HG02610 (cell line): ENCODE measurements around the gene TMEM184C.

Experiments used
- ATAC-seq: cut with Tn5 transposase; IDR thresholded peaks from one replicate; pipeline ENCODE4 v1.9.1; 2021; ENCODE audit warnings: mild to moderate bottlenecking, moderate library complexity; ENCODE audit not compliant: unreplicated experiment

The TMEM184C gene

DNA sequence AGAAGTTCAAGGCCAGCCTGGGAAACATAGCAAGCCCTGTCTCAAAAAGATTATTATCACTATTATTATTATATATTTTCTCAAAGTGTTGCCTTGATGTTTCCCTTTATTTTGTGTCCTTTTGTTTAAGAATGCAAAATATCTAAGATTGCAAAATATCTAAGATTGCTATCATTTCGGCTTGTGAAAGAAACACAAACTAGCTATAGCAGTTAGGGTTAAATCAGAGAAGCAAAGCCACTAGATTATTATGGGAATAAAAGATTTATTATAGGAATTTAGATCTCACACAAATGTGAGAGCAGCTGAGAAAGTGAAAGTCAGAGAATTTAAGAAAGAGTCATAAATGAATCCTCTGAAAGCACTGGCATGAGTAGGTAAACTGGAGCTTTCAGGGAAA, 18.0 kb upstream of the TMEM184C start:
- ATAC-seq, result no peak

DNA sequence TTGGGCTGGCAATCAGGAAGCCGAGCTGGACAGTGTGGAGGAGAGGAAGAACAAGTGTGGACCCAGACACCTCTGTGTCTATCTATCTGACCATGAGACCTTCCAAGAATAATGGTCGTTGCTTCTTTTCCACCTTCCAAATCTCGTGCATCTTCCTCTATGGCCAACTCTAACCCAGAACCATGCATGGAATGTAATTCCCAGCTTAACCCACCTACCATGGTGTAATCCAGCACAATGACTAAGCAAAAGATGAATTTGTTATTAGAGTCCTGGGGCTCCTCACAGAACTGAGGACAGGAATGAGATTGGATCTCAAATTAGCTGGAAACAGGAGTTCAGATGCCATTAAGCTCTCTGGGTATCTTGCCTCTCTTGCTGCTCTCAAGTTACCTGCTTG, 17.4 kb upstream of the TMEM184C start:
- no peak for ATAC-seq

DNA sequence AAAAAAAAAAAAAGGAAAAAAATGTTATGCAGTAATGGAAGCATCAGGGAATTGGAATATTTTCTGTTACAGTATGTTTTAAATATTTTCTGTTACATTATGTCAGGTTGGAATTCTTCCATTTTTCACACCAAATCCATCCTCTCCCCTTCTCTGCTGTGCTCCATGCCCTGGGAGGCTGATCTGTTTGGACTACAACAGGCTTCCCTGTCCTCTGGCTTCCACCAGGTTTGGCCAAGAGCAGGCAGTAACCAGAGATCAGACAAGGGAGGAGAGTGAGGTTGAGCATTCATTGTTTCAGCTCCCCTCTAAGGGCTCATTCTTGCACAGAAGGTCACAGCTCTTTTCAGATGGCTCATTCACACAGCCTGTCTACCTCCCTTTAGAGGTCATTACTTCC, 11.7 kb upstream of the TMEM184C start:
- no peak for ATAC-seq

DNA sequence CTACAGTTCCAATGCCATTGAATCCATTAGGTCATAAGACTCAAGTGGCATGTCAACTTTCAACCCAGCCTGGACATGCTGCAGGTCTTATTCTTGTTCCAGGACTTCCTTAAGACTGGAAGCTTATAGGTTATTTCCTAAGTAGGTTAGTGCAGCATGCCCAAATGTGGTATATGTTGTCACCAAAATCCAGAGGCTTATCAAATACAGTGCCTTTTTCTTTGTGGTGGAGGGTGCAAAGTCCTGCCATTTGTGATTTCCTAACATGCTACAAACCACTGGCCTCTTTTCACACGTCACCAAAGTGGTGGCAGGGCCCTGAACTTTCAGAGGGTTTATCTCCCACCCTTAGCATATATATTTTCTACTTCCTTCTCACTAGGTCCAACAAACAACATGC, 9.7 kb upstream of the TMEM184C start:
- ATAC-seq, result no peak

DNA sequence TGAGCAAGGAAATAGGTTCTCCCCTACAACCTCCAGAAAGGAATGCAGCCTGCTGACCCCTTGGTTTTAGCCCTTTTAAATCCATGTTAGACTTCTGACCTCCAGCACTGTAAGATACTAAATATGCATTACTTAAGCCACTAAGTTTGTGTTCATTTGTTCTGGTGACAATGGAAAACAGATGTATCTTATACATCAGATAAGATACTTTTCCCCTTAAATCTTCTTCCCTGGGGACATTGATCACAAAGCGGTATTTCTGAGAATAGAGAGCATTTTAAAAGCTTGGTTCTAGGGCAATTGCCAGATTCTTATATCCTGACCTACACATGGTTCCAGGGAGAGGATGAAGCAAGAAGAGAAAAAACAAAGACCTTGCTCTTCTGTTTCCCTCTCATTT, 6.5 kb upstream of the TMEM184C start:
- no peak for ATAC-seq

DNA sequence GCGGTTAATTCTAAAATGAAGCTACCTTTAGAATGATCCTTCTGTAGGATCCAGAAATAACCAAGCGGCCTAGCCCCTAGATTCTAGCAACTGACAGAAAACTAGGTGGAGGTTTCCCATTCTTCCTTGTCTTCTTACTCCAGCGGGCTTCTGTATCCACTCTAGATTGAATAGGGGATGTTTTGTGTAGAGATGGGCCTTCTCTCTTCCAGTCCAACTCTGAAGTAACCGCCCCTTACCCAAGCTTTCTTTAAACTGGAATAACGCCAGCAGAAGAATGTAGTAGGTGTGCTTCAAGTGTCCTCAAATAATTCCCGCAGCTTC, 386 bp upstream of the TMEM184C start:
- peak; percentile 9 for ATAC-seq

DNA sequence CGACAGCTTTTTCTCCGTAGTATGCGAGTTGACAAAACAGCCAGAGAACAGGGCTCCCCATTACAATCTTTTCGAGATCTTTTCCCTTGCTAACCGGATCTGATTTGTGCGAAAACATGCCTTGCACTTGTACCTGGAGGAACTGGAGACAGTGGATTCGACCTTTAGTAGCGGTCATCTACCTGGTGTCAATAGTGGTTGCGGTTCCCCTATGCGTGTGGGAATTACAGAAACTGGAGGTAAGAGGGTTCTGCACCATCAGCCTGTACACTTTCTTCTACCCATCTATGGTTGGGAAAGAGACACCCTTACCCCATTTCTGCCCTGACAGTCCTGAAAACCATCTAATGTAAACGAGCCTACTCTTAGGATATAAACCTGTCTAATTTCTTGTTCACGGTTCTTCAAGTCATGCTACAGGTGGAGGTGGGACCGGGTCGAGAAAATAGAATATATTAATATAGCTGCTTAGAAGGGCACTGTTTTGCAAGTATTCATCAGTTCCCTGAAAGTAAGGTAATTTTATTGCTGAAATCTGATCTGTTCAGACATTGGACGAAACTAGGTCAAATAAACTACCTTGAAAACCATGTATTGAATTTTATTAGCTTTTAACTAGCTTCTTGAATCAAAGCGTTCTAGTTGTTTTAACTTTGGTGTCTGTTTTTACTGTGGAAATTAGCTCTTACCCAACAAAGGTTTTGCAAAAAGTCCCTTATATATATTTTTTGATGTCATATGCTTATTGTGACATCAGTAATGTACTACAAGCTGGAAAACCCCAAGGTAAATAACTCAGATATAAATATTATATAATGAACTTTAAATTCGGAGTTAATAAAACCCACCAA, 869 bp downstream of the TMEM184C start:
- ATAC-seq, result peak; percentile 10

DNA sequence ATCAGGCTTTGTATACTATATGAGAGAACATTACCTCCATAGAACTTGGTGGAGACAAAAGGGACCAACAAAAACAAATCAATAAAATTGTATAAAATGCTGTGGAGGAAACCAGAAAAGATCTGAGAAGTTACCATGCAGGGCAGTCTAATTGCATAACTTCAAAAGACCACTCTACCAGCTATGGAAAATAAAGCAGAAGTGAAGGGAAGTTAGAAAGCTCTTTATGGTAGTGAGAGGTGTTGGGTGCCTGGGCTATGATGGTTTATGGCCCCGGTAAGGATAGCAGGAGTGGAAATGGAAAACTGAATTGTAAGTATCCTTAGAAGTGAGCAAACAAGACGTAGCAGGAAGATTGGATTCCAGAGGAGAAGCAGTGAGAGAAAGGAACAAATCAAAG, 3.1 kb downstream of the TMEM184C start:
- no peak for ATAC-seq

DNA sequence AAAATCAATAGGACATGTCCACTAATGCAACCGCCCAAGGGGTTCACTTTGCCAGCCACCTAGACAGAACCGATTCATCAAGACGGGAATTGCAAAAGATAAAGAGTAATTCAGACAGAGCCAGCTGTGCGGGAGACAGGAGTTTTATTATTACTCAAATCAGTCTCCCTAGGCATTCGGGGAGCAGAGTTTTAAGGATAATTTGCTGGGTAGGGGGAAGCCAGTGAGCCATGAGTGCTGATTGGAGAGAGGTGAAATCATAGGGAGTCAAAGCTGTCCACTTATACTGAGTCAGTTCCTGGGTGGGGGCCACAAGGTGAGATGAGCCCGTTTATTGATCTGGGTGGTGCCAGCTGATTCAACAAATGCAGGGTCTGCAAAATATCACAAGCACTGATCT, 8.5 kb downstream of the TMEM184C start:
- ATAC-seq, result no peak

DNA sequence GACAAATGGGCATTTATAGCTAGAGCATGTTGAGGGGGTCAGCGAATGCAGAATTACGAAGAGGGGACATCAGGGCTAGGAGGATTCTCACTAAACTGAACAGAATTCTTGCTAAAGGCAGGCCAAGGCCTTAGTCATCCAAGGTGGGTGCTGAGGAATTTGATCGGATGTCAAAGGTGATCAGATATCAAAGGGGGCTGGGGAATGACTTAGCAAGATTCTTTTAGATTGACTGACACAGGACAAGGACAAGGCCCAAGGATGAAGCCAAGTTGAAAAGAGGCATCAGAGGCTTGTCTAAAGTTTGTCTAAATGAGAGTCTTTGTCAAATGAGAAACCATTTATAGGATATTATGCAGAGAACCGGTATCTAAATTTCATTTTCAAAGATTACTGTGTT, 9.7 kb downstream of the TMEM184C start:
- no peak for ATAC-seq

DNA sequence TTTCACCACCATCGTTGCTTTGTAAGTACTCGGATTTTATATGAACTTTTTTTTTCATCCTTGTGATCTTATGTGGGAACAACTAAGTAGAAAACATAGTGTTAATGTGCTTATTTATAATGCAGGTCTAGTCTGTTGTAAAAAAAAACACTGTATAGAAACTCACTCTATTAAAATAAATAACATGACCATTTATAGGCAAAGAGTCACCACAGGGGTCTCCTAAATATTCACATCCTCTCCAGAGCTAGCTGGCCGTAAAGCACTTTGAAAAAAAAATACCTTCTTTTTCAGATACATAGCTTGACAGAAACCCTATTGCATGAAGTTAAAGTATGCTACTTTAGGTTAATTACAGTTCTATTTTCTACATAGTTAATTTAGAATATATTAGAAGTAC, 11.2 kb downstream of the TMEM184C start:
- no peak for ATAC-seq

DNA sequence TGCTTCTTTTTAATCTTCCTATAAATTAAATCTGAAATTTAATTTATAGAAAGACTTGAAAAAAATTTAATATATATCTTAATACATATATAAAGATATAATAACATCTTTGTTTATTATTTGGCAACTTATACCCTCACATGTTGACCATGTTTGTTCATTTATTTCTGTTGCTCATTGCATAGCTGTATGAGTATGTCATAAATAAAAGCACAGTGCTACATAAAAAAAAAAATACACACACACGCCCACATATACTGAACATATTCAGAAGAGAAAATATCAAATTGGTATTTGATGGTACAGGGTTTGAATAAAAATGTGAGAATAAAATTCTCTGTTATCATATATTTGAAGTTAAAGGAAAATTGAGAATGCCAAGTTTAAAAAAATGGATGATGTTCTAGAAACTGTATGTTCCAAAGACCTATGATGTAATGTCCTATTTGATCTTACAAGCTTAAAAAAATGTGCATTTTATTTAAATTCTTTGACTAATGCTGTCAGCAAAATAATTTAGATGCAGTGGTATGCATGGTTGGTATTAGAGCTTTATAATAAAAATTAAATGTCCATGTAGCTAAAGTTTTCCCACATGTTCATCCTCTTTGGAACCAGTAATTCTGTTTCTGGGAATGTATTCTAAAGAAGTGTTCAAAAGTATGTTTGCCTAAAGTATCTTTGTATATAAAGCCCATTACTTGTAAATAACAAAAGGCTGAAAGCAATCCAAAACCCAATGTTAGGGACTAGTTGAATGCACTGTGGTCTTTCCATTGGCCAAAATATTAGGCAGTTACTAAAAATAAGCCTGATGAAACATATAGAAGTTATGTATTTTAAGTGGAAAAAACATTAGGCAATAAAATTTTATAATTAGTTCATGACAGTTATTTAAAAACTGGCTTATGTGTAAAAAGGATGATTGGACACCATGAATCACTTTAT, 12.9 kb downstream of the TMEM184C start:
- no peak for ATAC-seq

DNA sequence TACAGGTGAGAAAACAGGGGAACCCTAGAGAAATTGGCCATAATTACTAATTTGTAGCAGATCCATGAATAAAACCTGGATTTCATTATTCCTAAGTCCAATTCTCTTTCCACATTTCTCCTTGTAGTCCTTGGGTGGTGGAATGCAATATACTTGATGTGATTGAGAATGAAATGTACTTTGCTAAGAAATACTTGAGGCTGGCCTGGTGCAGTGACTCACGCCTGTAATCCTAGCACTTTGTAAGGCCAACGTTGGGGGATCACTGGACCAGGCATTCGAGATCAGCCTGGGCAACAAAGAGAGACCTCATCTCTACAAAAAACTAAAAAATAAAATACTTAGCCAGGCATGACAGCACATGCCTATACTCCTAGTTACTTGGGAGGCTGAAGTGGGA, 15.9 kb downstream of the TMEM184C start:
- ATAC-seq, result no peak

DNA sequence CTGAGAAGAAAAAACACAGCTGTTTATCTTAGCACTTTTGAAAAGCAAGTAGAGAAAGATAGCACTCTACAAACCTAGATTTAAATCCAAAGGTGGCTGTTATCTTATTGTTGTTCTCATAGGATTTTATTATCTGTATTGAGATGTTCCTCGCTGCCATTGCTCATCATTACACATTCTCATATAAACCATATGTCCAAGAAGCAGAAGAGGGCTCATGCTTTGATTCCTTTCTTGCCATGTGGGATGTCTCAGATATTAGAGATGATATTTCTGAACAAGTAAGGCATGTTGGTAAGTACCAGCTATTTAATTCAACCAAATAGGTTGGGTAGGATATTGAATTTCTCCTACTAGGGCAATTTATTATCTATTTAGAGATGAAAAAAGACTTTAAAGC, 16.4 kb downstream of the TMEM184C start:
- no peak for ATAC-seq

DNA sequence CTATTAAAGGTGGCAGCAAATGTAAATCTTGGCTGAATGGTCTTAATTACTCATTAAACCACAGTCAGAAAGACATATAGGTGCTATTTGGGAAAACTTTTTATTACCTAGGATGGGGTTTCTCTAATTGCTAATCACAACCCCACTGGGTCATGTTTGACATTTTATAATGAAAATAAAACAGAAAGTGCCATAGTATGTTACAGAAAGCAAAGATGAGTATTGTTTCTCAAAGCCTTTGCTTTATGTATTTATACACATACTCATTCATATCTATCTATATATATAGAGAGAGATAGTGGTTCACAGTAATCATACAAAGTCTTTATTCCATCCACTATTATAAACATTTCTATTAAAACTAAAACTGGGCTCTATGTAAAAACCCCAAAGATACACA, 18.2 kb downstream of the TMEM184C start:
- ATAC-seq, result no peak

DNA sequence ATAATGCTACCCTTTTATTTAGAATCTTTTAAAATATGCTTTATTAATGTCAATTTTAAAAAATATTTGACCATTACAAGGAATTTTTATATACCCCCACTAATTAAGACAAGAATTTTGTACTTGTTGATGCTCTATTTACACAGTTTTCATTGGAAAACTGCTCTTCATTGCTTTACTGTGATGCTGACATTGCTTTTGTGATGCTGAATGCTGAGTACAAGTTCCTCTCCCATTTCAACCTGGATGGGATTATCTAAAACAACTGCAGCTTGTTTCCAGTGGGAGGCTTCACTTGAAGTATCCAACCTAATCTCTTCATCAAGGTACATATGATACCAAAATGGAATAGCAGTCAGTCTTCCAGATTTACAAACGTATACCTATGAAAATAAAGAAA, 21.2 kb downstream of the TMEM184C start:
- ATAC-seq, result no peak

DNA sequence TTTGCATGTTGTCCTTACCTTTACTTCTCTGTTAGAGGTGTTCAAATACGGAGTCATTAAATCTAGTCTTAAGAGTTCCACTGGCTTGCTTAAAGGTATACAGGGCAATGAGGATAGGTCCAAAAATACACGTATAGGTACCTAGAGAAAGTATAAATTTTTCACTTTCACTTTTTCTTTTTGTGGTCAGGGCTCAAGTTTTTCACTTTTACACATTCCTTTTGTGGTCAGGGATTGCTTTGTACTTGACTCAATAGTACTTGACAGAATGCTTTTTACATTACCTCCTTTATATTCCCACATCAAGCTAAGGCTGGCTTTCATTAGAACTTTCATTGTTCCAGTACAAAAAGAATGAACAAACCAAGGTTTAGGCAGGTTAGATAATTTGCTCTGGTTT, 21.7 kb downstream of the TMEM184C start:
- peak; percentile 87 for ATAC-seq

DNA sequence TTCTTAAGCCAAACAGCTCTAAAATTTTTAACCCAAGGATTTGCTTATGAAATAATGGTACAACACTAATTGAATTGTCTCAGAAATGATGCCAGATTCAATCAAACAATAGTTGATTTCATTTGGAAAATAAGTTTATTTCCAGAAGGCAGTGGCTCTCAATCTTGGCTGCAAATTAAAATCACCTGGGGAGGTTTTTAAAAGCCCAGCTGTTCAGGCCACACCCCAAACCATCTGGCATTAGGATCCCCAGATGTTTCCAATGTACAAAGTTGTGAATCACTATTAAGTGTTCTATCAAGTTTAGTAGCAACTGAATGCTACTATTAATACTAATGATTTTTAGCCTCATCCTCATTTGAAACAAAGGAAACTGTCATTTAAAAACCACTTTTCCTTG, 22.2 kb downstream of the TMEM184C start:
- no peak for ATAC-seq

DNA sequence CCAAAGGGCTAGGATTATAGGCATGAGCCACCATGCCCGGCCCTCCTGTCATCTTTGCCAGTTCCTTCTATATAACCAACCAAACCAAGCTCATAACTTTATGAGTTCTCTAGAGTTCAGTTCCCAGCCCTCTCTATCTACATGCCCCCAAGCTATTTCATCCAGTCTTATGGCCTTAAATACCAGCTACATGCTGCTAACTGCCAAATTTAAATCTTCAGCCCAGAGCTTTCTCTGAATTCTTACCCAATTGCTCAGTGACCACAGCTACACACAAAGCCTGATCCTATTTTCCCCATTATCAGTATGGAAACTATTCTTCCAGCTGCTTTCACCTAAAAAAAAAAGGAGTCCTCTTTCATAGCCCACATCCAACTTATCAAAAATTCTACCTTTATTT, 23.1 kb downstream of the TMEM184C start:
- ATAC-seq, result no peak

DNA sequence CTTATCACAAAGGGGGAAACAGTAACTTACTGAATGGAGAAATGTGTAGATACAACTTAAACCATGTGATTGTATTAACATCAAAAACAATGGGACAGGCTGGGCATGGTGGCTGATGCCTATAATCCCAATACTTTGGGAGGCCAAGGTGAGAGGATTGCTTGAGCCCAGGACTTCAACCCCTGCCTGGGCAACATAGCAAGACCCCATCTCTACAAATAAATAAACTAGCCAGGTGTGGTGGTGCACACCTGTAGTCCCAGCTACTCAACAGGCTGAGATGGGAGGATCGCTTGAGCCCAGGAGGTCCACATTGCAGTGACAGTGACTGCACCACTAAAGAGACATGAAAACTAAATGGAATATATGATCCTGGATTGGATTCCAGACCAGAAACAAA, 26.4 kb downstream of the TMEM184C start:
- ATAC-seq, result no peak

DNA sequence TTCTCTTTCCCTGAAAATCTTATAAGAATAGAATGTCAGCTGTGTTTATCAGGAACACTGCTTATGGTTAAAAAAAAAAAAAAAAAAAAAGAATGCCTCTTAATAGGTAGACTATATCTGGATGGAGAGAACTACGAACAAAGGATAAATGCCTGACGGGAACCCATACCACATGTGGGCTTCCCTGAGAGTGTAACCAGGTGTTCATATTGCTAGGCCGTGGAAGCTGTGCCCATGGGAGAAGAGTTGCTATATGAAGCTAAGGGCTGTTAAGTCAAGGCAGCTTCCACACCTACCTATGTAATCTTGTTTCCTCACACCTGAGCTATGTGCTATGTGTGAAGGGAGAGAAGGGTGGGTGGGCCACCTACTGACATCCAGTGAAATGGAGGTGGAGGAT, 27.3 kb downstream of the TMEM184C start:
- no peak for ATAC-seq

DNA sequence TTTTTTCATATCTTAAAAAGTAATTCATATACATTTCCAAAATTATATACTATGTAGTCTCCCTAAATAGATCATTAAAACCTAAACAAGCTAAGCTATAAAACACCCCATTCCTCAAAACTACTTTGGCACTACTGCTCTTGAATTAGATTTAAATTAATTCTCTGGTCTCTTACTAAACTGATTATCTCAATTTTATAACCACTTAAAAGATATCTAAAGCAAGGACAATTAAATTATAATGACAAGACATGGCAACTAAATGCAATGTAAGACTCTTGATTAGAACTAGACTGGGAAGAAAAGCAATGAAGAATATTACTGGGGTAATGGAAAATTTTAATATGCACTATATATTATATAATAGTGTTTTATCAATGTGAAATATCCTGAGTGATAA, 27.9 kb downstream of the TMEM184C start:
- no peak for ATAC-seq
